KMS-11 (cell line): ENCODE measurements around the gene HARS1.

Experiments used
- H2AFZ ChIP-seq: fragments of 200-600 bp; sonication (generic); 2 replicates; pipeline ENCODE4 v1.6.1; 2016; ENCODE audit warnings: antibody characterized with exemption, mixed run types, low read depth
- H3K27ac ChIP-seq: fragments of 200-600 bp; sonication (generic); 2 replicates; pipeline ENCODE4 v1.6.1; 2016; ENCODE audit warnings: mild to moderate bottlenecking, mixed run types
- H3K27me3 ChIP-seq: fragments of 200-600 bp; sonication (generic); 2 replicates; pipeline ENCODE4 v1.6.1; 2017; ENCODE audit warnings: mild to moderate bottlenecking, low read depth, mixed run types, moderate library complexity; ENCODE audit not compliant: insufficient read depth
- H3K36me3 ChIP-seq: fragments of 200-600 bp; sonication (generic); 2 replicates; pipeline ENCODE4 v1.6.1; 2017; ENCODE audit warnings: mild to moderate bottlenecking, mixed run types; ENCODE audit not compliant: insufficient read depth
- H3K4me1 ChIP-seq: fragments of 200-600 bp; sonication (generic); 2 replicates; pipeline ENCODE4 v1.6.1; 2016; ENCODE audit warnings: mild to moderate bottlenecking, low read depth, mixed run types; ENCODE audit not compliant: poor library complexity, severe bottlenecking
- H3K4me2 ChIP-seq: fragments of 200-600 bp; sonication (generic); 2 replicates; pipeline ENCODE4 v1.7.0; 2016; ENCODE audit warnings: mild to moderate bottlenecking, mixed run types
- H3K4me3 ChIP-seq: fragments of 200-600 bp; sonication (generic); IDR thresholded peaks from 2 replicates; pipeline ENCODE4 v1.6.1; 2017; ENCODE audit warnings: low read depth, low read length, mixed read lengths; ENCODE audit not compliant: insufficient read depth
- H3K79me2 ChIP-seq: fragments of 200-600 bp; sonication (generic); 2 replicates; pipeline ENCODE4 v1.6.1; 2016; ENCODE audit warnings: low read depth, mixed run types; ENCODE audit not compliant: insufficient read depth
- H3K9ac ChIP-seq: fragments of 200-600 bp; sonication (generic); 2 replicates; pipeline ENCODE4 v1.6.1; 2016; ENCODE audit warnings: mild to moderate bottlenecking, mixed run types
- H4K20me1 ChIP-seq: fragments of 200-600 bp; sonication (generic); 2 replicates; pipeline ENCODE4 v1.6.1; 2016; ENCODE audit warnings: mild to moderate bottlenecking, mixed run types; ENCODE audit not compliant: insufficient read depth
- TF ChIP-seq, protein P1 (sequence below): fragments of 200-600 bp; sonication (generic); conservative IDR thresholded peaks from 2 replicates; pipeline ENCODE4 v1.6.1; 2017; ENCODE audit warnings: low read depth, mild to moderate bottlenecking, antibody characterized with exemption, low read length, moderate library complexity, mixed read lengths

The HARS1 gene

DNA sequence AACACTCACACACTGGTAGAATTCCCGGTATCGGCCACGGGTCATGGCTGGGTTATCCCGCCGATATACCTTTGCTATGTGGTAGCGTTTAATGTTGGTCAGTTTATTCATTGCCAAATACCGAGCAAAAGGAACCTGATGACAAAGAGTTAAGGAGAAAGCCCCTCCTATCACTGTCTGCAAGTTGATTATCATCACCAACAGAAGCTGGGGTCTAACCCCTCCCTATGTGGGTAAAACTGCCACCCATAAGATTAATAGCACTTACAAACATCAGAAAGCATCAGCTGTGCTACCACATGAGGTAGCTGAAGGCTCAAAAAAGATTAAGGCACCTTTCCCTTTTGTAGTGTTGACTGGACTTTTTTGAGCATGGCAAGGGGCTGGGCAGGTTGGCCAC lies 12.2 kb downstream of the HARS1 start:
- no peak overlapping the region for H2AFZ ChIP-seq
- no peak overlapping the region for H3K4me3 ChIP-seq
- H3K9ac ChIP-seq, result no peak overlapping the region
- H3K4me2 ChIP-seq, result no peak overlapping the region
- H4K20me1 ChIP-seq, result no peaks in the 10 kb centered on the region
- no peaks in the 10 kb centered on the region for H3K79me2 ChIP-seq
- no peak overlapping the region for H3K27ac ChIP-seq
- peaks cover 4% of the 10 kb centered on the region for H3K4me1 ChIP-seq
- TF ChIP-seq, protein P1, sequence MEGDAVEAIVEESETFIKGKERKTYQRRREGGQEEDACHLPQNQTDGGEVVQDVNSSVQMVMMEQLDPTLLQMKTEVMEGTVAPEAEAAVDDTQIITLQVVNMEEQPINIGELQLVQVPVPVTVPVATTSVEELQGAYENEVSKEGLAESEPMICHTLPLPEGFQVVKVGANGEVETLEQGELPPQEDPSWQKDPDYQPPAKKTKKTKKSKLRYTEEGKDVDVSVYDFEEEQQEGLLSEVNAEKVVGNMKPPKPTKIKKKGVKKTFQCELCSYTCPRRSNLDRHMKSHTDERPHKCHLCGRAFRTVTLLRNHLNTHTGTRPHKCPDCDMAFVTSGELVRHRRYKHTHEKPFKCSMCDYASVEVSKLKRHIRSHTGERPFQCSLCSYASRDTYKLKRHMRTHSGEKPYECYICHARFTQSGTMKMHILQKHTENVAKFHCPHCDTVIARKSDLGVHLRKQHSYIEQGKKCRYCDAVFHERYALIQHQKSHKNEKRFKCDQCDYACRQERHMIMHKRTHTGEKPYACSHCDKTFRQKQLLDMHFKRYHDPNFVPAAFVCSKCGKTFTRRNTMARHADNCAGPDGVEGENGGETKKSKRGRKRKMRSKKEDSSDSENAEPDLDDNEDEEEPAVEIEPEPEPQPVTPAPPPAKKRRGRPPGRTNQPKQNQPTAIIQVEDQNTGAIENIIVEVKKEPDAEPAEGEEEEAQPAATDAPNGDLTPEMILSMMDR, result no peak
- no peaks in the 10 kb centered on the region for H3K36me3 ChIP-seq
- H3K27me3 ChIP-seq, result no peaks in the 10 kb centered on the region

DNA sequence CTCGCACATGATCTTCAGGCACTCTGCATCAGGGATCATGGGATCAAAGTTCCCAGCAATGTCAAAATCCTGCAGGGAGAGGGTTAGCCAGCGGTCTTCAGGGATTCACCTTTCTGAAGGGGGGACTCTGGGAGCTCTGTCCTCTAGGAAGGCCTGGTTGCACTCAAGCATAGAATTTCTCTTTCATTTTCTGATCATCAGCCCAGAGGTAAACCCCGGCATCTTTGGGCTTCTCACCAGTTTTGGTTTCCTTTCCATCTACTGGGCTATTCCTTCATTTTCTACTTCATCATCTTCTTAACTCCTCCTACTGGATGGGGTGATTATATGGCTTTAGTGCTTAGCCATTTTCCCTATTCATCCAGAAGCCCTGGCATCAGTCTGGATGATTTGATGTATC lies 13.2 kb downstream of the HARS1 start:
- Histone ChIP-seq H3K79me2 (no peaks in the 10 kb centered on the region), H3K36me3 (no peaks in the 10 kb centered on the region), H3K4me2 (no peak overlapping the region), H3K9ac (no peak overlapping the region), H3K4me3 (no peak overlapping the region), H3K27me3 (no peaks in the 10 kb centered on the region), H3K4me1 (peaks cover 4% of the 10 kb centered on the region), H3K27ac (no peak overlapping the region), H4K20me1 (no peaks in the 10 kb centered on the region), H2AFZ (no peak overlapping the region)
- TF ChIP-seq, protein P1, result no peak

DNA sequence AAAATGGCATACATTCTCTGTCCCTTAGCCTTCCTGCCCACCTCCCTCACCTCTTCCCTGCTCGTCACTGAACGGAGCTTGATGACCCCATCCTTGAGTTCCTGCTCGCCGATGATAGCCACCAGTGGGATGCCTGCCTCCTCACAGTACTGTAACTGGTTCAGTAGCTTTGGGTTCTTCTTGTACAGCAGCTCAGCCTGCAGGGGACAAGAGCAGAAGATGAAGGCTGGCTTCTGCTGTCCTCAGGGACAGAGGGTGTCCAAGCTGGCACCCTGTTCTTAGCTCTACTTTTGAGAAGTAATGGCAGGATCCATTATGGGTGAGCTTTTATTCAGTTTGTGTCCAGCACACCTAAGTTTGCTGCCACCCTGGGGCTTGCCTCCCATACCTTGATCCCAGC lies 16.5 kb downstream of the HARS1 start:
- Histone ChIP-seq H3K27me3 (no peaks in the 10 kb centered on the region), H3K4me2 (no peak overlapping the region), H2AFZ (no peak overlapping the region), H3K9ac (no peak overlapping the region), H3K4me1 (peaks cover 4% of the 10 kb centered on the region), H3K36me3 (no peaks in the 10 kb centered on the region), H3K4me3 (no peak overlapping the region), H3K27ac (no peak overlapping the region), H3K79me2 (no peaks in the 10 kb centered on the region), H4K20me1 (no peaks in the 10 kb centered on the region)
- TF ChIP-seq, protein P1, result no peak

DNA sequence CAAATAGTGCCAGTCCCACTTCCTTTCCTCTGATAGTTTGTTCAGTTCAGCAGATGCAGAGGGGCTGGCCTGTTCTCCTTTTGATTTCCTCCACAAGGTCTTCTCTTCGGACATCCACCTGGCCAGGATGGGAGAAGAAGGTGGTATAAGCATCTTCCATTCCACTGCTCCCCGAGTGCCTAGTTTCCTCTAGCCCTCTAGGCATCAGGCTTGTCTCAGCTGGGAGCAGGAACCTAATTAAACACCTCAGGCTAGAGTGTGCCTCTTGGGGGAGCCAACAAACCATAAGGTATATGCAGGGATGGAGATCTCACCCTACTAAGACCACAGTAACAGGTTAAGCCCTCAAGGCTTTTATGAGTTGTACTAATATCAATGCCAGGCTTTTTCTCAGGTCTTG lies 17.0 kb downstream of the HARS1 start:
- no peaks in the 10 kb centered on the region for H3K79me2 ChIP-seq
- H4K20me1 ChIP-seq, result no peaks in the 10 kb centered on the region
- H3K4me3 ChIP-seq, result no peak overlapping the region
- no peak overlapping the region for H2AFZ ChIP-seq
- no peak overlapping the region for H3K9ac ChIP-seq
- no peaks in the 10 kb centered on the region for H3K27me3 ChIP-seq
- TF ChIP-seq, protein P1, result no peak
- peaks cover 4% of the 10 kb centered on the region for H3K4me1 ChIP-seq
- H3K4me2 ChIP-seq, result no peak overlapping the region
- H3K27ac ChIP-seq, result no peak overlapping the region
- no peaks in the 10 kb centered on the region for H3K36me3 ChIP-seq
